Neural cell (in vitro differentiated cells): ENCODE results near the gene TMEM63B.

Experiments used
- EP300 ChIP-seq: fragments of 450-650 bp; conservative IDR thresholded peaks from 2 replicates; pipeline ENCODE4 v1.6.1; 2014; ENCODE audit warnings: antibody characterized with exemption, mild to moderate bottlenecking, moderate library complexity; ENCODE audit not compliant: poor library complexity, severe bottlenecking
- MXI1 ChIP-seq: fragments of 450-650 bp; conservative IDR thresholded peaks from 2 replicates; pipeline ENCODE4 v1.6.1; 2014; ENCODE audit warnings: antibody characterized with exemption, mild to moderate bottlenecking; ENCODE audit not compliant: poor library complexity, severe bottlenecking
- POLR2AphosphoS5 ChIP-seq: IDR thresholded peaks from 2 replicates; pipeline ENCODE4 v1.6.1; 2012
- RAD21 ChIP-seq: fragments of 450-650 bp; conservative IDR thresholded peaks from 2 replicates; pipeline ENCODE4 v1.6.1; 2014; ENCODE audit warnings: antibody characterized with exemption, mild to moderate bottlenecking, moderate library complexity
- SMC3 ChIP-seq: fragments of 450-650 bp; conservative IDR thresholded peaks from 2 replicates; pipeline ENCODE4 v1.6.1; 2014; ENCODE audit warnings: antibody characterized with exemption, mild to moderate bottlenecking, moderate library complexity; ENCODE audit not compliant: poor library complexity
- TF ChIP-seq, protein P1 (sequence below): fragments of 450-650 bp; IDR thresholded peaks from 2 replicates; pipeline ENCODE4 v1.5.1; 2014; ENCODE audit warnings: antibody characterized with exemption, mild to moderate bottlenecking, moderate library complexity; ENCODE audit not compliant: poor library complexity, severe bottlenecking

GRCh38 chr6:44142835-44143234, 15.5 kb downstream of the TMEM63B start:
- TF ChIP-seq, protein P1, sequence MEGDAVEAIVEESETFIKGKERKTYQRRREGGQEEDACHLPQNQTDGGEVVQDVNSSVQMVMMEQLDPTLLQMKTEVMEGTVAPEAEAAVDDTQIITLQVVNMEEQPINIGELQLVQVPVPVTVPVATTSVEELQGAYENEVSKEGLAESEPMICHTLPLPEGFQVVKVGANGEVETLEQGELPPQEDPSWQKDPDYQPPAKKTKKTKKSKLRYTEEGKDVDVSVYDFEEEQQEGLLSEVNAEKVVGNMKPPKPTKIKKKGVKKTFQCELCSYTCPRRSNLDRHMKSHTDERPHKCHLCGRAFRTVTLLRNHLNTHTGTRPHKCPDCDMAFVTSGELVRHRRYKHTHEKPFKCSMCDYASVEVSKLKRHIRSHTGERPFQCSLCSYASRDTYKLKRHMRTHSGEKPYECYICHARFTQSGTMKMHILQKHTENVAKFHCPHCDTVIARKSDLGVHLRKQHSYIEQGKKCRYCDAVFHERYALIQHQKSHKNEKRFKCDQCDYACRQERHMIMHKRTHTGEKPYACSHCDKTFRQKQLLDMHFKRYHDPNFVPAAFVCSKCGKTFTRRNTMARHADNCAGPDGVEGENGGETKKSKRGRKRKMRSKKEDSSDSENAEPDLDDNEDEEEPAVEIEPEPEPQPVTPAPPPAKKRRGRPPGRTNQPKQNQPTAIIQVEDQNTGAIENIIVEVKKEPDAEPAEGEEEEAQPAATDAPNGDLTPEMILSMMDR: no peak
- TF ChIP-seq SMC3 (no peak), POLR2AphosphoS5 (no peak), EP300 (no peak), MXI1 (no peak), RAD21 (no peak)
